ENCODE measurements around the gene USP20. TPM values are rescaled to one million over a fixed set of nuclear protein-coding genes. Genes with fewer than 3 reads are reported as not detected.

Gene USP20
- polyA plus RNA-seq, 12 donors, result 8.5 to 22.2 (median 11.4) TPM; not detected in 1

- no peak for DNase-seq
These were observed 17.3 kb downstream of the USP20 start for GRCh38 chr9:129852579-129852978.

- DNase-seq, result no peak
These were observed 18.4 kb downstream of the USP20 start for GRCh38 chr9:129853614-129854013.

- DNase-seq, result no peak
These were observed 19.4 kb downstream of the USP20 start for GRCh38 chr9:129854588-129855110.

DNA sequence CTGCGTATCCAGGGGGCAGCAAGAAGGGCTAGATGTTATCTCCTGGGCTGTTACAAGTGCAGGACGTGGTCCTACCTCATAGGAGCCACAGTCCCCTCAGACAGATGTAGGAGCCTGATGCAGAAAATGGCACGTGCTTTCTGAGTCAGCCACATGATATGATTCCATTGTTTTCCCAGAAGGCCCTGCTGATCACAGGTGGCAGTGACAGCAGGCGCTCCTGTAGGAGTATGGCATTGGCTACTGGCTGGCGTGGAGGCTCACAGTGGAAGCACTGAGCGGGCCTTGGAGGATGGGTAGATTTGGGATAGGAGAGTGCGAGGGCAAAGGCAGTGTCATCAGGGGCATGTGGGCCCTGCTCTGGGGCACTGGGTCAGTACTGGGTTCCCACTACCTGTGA lies 21.9 kb downstream of the USP20 start:
- no peak for DNase-seq

- no peak for DNase-seq
These were observed 23.1 kb downstream of the USP20 start for GRCh38 chr9:129858167-129858962.

- no peak for DNase-seq
These were observed 25.6 kb downstream of the USP20 start for GRCh38 chr9:129860653-129861446.

DNA sequence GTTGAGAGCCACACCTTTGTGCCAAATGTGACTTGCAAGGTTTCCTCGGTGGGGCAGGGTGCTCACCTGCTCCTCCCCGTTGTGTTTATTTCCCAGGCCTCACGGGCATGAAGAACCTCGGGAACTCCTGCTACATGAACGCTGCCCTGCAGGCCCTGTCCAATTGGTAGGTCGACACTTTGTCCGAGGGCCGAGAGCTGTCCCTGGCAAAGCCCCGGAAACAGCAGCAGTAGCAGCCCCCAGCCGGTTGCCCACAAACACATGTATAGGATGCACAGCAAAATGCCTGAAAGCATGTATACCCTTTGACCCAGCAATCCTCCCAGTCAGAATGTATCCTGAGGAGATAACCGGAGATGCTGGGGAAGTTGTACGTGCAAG lies 26.2 kb downstream of the USP20 start:
- no peak for DNase-seq

DNA sequence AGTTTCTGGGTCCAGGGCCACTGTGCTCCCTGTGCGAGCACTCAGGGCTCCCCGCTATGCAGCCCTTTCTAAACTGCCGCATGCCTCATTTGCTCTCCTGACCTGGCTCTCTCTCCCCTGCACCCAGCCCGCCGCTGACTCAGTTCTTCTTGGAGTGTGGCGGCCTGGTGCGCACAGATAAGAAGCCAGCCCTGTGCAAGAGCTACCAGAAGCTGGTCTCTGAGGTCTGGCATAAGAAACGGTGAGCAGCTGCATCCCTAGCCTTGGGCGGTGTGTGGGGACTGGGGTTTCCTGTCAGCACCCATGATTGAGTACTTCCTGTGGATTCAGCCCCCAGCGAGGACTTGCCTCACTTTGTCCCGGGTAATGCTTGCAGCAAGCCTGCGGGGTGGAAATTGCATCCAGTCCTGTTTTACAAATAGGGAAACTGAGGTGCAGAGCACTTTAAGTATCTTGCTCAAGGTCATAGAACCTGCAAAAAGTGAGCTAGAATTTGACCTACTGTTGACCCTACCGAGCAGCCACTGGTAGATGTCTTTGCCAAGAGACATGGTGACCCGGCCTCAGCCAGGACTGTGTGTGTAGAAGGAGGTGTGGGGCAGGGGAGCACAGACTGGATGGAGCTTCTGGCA lies 27.9 kb downstream of the USP20 start:
- DNase-seq, result no peak

- no peak for DNase-seq
These were observed 29.9 kb downstream of the USP20 start for GRCh38 chr9:129864991-129865647.

DNA sequence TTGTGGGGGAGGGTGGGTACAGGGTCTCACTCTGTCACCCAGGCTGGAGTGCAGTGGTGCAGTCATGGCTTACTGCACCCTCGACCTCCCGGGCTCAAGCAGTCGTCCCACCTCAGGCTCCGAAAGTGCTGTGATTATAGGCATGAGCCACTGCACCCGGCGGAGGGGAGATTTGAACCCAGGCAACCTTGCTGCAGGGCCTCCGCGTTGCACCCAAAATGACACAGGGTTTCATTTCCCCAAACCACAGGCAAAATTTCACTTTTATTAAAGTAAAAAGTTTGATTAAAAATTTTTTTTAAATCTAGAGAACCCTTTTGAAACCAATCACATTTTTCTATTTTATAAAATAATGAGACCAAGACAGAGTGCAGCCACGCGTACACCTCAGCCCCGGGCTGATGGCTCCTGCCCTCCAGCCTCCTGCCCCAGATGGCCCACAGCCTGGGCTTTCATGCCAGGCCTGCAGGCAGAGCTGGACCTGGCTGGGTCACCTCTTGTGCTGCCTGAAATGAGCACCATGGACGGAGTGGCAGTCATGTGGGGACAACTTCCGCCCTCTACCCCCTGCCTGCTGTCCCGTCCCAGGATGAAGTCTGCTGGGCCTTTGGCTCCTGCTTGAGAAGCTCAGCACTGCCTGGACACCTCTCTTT lies 30.5 kb downstream of the USP20 start:
- DNase-seq, result no peak

DNA sequence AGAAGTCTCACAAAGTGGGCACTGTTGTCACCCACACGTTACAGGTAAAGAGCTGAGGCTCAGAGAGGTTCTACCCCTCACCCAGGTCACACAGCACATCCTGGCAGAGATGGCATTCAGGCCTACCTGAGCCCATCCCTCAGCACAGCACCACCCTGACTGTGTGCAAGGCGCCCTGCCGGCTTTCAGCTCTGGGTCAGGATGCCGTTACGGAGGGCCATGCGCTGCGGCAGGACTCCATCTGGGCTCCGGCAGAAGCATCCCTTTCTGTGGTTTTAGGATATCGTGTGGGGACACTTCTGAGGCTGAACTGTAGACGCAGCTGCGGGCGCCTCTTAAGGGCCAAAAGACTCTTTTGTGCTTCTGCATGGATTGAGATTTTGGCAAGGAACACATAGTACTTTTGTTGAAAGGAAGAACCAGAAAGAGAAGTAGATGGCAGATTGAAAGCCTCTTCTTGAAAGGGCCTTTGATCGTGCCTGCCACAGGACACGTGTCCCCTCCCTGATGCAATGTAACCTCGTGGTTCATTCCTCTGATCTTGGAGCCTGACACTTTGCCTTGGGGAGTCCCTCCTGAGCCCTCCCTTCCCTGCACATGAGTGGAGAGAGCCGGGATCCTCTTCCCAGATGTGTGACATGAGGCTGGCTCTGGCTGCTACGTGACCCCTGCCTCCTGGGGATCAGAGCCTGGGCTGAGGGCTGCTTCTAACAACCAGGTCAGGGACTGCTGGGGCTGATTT lies 31.3 kb downstream of the USP20 start:
- DNase-seq, result no peak

DNA sequence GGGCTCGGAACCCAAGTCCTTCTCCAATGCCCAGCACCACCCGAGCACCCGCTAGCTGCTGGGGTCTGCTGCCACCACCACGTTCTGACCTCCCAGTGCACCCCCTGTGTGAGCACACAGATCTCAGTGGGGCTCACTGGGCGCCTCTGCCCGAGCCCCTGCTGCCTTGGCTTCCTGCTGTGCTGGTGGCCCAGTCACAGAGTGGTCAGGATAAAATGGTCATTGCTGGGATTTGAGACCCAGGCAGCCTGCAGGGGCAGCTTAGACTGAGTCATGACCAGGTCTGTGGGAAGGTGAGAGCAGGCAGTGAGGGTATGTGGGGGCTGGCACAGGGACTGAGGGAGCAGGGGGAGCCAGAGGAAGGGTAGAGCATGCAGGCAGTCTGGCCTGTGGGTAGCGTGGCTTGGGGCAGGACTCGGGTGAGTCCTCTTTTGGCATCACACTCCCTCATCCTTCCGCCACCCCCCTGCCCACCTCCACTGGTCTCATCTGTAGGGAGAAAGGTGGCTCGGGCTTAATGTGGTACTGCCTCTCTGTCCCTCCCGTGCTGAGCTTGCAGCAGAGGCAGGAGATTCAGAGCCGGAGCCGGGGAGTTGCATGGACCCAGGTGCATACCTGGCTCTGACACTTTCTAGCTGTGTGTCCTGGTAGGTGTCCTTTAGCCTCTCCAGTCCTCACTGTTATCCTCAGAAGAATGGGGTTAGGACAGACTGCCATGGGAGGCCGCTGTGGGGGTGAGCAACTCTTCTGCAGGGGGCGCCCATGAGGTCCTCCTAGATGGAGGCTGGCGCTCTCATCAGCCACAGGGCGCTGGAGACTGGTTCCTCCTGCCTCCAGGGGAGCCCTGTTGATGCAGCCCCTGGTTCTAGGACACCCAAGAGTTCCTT lies 32.1 kb downstream of the USP20 start:
- no peak for DNase-seq

- no peak for DNase-seq
These were observed 33.0 kb downstream of the USP20 start for GRCh38 chr9:129868023-129868871.

- DNase-seq, result no peak
These were observed 33.7 kb downstream of the USP20 start for GRCh38 chr9:129868872-129869486.

DNA sequence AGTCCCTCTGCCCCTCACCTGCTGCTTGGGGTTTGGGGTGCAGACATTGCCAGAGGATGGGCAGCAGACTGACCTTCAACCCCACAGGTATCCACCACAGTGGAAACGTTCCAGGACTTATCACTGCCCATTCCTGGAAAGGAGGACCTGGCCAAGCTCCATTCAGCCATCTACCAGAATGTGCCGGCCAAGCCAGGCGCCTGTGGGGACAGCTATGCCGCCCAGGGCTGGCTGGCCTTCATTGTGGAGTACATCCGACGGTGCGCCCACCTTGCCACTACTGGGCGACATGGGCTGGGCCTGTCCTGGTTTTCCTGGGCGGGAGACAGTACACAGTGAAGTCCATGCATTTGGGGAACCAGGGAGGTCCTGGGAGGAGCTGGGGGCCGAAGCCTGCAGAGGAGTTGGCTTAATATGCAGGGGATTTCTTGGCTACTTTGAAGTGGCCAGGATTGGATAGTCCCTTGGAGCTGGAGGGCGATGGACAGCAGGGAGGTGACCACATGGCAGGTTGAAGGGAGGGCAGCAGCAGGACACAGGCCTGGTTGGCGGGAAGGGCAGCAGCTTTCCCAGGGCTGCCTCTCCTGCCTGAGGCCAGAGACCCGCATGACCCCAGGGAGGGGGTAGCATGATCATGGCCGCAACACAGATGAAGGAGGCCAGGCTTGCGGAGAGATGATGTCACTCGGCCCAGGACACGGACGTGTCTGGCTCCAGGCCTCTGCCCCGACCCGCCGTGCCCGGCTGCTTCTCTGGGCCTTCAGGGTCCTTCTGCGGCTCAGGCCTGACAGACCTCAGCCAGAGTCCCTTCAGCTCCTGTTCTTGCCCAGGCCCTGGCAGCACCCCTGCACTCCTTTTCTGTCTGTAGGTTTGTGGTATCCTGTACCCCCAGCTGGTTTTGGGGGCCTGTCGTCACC lies 34.6 kb downstream of the USP20 start:
- DNase-seq, result no peak

DNA sequence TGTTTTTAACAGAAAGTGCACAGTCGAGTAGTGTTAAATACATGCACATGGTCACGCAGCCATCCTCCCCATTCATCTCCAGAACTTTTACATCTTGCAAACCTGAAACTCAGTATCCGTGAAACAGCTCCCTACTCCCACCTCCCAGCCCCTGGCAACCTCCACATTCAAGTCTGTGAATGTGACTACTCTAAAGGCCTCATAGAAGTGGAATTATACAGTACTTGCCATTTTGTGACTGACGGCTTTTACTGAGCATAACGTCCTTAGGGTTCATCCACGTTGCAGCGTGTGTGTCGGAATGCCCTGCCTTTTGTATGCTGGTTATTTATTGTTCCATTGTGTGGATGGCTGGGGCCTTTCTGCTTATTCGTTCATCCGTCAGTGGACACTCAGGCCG lies 35.8 kb downstream of the USP20 start:
- DNase-seq, result no peak

Measured in muscle of arm (tissue), 12 donors.